Measurements from ENCODE around the gene SLC2A2.

The SLC2A2 gene

DNA sequence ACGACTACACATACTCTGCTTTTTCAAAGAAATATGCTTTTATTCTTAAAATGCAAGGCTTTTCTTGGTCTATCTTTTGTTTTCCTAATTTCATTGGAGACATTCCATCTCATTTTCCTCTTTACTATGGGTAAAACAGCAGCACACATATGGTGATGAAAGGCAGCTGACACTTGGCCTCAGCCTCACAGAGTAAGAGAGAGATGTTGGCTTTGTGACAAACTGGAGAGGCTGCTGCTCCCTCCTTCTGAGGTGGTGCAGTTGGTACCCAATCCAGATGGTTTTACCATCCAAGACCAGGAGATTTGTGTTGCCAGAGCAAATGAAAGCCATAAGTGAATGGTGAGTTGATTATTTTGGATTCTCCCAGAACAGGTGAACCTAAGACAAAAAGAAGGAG is 13.2 kb upstream of the SLC2A2 start:
- H3K4me3 ChIP-seq (ENCODE audit: low read depth, low read length) = no peak overlapping the region
- TF ChIP-seq, protein P1, sequence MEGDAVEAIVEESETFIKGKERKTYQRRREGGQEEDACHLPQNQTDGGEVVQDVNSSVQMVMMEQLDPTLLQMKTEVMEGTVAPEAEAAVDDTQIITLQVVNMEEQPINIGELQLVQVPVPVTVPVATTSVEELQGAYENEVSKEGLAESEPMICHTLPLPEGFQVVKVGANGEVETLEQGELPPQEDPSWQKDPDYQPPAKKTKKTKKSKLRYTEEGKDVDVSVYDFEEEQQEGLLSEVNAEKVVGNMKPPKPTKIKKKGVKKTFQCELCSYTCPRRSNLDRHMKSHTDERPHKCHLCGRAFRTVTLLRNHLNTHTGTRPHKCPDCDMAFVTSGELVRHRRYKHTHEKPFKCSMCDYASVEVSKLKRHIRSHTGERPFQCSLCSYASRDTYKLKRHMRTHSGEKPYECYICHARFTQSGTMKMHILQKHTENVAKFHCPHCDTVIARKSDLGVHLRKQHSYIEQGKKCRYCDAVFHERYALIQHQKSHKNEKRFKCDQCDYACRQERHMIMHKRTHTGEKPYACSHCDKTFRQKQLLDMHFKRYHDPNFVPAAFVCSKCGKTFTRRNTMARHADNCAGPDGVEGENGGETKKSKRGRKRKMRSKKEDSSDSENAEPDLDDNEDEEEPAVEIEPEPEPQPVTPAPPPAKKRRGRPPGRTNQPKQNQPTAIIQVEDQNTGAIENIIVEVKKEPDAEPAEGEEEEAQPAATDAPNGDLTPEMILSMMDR (IDR thresholded peaks at IDR 0.05; ENCODE audit: insufficient read depth, low read depth, low read length, missing control alignments) = no peak
- DNase-seq (ENCODE audit: low read depth) = no peak

DNA sequence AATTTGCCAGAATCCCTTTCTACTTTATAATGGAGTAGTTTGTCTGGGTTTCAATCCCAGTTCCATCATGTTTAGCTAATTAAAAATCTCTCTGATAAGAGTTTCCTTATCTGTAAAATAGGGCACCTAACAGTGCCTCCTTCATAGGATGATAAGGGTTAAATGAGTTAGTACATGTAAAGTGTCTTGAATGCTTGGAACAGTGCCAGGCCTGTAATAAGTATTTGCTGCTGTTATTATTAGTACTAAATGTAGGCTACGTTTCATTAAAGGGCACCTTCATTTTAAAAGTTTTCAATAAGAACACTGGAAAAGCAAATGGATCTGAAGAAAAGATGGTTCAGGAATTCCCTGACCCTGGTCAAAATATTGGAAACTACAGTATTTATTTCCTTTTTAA is 11.8 kb upstream of the SLC2A2 start:
- no peak overlapping the region for H3K4me3 ChIP-seq (ENCODE audit: low read depth, low read length)
- DNase-seq (ENCODE audit: low read depth) = no peak
- TF ChIP-seq, protein P1 (IDR thresholded peaks at IDR 0.05; ENCODE audit: insufficient read depth, low read depth, low read length, missing control alignments) = no peak

DNA sequence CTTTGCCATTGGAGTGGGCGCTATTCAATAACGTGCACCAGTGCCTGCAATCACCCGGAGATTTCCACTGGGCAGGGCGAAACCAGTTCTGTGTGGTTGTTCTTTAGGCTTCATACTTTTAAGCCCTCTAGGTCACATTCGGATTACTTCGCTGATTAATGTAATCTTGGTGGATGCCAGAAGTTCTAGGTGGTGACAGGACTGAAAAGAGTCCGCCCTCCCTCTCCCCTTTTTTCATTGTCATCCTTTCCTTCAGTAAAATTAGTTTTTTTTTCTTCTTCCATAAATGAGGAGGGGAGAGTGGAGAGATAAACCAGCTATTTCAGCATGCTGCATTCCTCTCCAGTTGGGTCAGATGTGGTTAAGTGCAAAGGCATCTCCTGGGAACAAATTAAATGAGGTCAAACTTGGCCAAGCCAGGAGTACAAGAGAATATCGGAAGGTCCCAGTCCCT is 2.3 kb upstream of the SLC2A2 start:
- TF ChIP-seq, protein P1 (IDR thresholded peaks at IDR 0.05; ENCODE audit: insufficient read depth, low read depth, low read length, missing control alignments) = no peak
- no peak overlapping the region for H3K4me3 ChIP-seq (ENCODE audit: low read depth, low read length)
- no peak for DNase-seq (ENCODE audit: low read depth)

DNA sequence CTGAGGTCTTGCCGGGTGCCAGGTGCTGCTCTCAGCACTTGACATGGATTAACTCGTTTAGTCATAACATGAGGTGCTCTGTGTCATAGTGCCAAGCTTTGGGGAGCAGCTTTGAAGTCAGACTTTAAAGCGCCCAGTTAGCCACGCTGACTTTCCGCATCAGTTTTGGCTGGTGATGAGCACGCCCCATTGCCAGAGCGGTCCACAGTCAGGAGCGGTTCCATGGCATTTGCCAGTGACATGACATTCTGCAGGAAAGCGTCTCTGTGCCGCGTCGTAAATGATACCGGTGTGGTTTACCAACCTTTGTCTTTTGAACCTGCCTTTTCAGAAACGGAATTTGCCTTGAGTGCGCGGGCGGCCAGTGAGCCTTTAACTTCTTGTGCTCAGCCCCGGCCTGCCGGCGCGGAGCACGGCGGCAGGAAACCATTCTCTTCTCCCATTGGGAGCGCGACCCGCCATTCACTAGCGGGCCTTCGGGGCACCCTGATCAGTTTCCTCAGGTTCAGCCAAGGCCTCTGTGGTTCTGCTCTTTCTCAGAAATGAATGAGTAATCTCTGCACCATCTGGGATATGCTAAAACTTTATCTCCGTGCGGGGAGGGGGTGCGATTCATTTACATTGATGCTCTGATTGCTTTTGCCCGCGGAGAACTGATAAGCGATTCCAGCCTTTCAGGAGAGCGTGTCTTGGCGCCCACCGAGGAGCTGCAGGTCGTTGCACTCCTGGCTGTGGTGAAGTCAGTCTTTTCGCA is 1.7 kb upstream of the SLC2A2 start:
- DNase-seq (ENCODE audit: low read depth) = peak; percentile 20
- TF ChIP-seq, protein P1 (IDR thresholded peaks at IDR 0.05; ENCODE audit: insufficient read depth, low read depth, low read length, missing control alignments) = no peak
- H3K4me3 ChIP-seq (ENCODE audit: low read depth, low read length) = no peak overlapping the region

DNA sequence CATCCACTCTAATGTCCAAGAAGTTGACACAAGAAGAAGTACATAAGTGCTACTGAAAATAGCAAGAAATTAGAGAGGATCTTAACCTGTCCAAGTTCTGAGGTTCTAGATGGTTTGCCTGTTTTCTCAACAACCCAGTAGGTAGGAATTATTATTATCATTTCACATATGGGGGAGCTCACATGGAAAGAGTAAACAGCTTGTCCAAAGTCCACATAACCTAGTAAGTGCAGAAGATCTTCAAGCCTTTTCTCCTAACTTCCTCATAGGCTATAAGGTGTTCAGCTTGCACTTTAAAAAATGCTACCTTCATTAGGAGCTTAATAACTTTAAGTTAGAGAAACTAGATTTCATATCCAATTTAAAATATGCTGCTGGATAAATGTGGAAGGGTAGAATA is 3.0 kb downstream of the SLC2A2 start:
- TF ChIP-seq, protein P1 (IDR thresholded peaks at IDR 0.05; ENCODE audit: insufficient read depth, low read depth, low read length, missing control alignments) = no peak
- H3K4me3 ChIP-seq (ENCODE audit: low read depth, low read length) = no peak overlapping the region
- no peak for DNase-seq (ENCODE audit: low read depth)

DNA sequence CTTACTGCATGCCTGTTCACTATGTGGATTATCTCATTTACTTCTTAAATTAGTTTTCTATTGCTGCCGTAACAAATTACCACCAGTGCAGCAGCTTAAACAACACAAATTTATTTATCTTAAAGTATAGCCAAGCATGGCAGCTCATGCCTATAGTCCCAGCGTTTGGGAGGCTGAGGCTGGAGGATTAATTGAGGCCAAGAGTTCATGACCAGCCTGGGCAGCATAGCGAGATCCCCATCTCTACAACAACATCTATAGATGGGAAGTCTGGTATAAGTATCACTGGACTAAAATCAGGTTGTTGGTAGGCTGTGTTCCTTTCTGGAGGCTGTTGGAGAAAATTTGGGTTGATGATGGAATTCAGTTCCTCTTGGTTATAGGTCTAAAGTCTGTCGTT is 5.1 kb downstream of the SLC2A2 start:
- no peak overlapping the region for H3K4me3 ChIP-seq (ENCODE audit: low read depth, low read length)
- TF ChIP-seq, protein P1 (IDR thresholded peaks at IDR 0.05; ENCODE audit: insufficient read depth, low read depth, low read length, missing control alignments) = no peak
- DNase-seq (ENCODE audit: low read depth) = no peak
